Measurements from ENCODE around the gene ARHGAP40.
"Not testable (repeated sequence)": the region's sequence is repeated elsewhere in the genome, so short reads cannot be mapped to it uniquely, and the experiment has no call there.

ARHGAP40 gene

GRCh38 chr20:38588303-38588702 is 13.3 kb upstream of the ARHGAP40 start:
- DNase-seq (ENCODE audit: extremely low read depth, low read depth) = no peak
- no peak for TF ChIP-seq CTCF (IDR thresholded peaks at IDR 0.05; ENCODE audit: low read depth, low read length)

GRCh38 chr20:38589351-38589750 is 12.3 kb upstream of the ARHGAP40 start:
- no peak for TF ChIP-seq CTCF (IDR thresholded peaks at IDR 0.05; ENCODE audit: low read depth, low read length)
- no peak for DNase-seq (ENCODE audit: extremely low read depth, low read depth)

GRCh38 chr20:38589967-38590675 is 11.5 kb upstream of the ARHGAP40 start:
- no peak for TF ChIP-seq CTCF (IDR thresholded peaks at IDR 0.05; ENCODE audit: low read depth, low read length)
- DNase-seq (ENCODE audit: extremely low read depth, low read depth) = no peak

DNA sequence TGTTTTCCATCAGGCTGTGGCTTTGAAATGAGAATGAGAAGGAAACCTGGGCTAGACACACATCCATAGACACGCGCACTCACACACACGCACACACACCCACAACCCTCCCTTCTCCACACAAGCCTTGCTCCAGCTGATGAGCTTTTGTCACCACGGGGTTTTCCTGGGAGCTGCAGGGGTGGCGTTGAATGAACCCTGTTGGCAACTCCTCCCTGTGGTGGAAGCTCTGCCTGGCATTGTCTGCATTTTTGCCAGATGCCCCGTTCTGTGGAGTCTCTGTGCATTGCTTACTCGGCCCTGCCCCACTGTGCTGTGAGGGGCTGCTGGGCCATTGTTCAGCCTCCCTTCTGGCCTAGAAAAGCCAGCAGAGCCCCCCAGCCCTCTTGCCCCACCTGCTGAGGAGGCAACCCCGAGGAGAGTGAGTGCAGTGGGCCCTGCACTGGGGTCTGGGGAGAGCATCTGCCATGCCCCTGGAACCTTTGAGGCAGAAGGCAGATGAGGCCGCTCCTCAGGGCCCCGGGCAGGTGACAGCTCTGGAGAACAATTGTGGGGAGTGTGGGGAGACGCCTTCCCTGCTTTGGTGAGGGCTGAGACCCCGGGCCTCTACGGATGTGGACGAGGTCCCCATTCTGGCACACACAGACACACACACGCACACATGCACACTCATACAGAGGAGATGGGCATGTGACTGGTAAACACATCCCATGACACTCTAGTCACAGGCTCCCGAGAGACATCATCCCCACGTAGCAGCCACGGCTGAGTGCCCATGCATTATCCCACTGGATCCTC is 10.7 kb upstream of the ARHGAP40 start:
- DNase-seq (ENCODE audit: extremely low read depth, low read depth) = no peak
- no peak for TF ChIP-seq CTCF (IDR thresholded peaks at IDR 0.05; ENCODE audit: low read depth, low read length)

- no peak for DNase-seq (ENCODE audit: extremely low read depth, low read depth)
- no peak for TF ChIP-seq CTCF (IDR thresholded peaks at IDR 0.05; ENCODE audit: low read depth, low read length)
Measured at GRCh38 chr20:38591474-38592410, 9.9 kb upstream of the ARHGAP40 start.

DNA sequence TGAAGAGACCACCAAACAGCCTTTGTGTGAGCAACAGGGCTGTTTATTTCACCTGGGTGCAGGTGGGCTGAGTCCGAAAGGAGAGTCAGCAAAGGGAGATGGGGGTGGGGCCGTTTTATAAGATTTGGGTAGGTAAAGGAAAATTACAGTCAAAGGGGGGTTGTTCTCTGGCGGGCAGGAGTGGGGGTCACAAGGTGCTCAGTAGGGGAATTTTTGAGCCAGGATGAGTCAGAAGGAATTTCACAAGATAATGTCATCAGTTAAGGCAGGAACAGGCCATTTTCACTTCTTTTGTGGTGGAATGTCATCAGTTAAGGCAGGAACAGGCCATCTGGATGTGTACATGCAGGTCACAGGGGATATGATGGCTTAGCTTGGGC is 9.2 kb upstream of the ARHGAP40 start:
- not testable (repeated sequence) for DNase-seq (ENCODE audit: extremely low read depth, low read depth)

DNA sequence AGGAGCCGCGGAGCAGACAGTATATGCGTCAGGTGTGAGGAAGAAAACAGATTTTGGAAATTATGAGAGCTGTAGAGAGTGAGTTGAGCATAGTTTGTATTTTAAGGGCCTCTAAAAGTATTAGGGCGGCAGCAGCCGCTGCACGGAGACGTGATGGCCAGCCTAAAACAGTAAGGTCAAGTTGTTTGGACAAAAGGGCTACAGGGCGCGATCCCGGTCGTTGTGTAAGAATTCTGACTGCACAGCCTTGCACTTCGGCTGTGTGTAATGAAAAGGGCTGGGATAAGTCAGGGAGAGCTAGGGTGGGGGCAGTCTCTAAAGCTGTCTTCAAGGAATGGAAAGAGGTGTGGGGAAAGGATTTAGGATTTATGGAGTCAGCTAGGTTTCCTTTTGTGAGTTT is 7.3 kb upstream of the ARHGAP40 start:
- not testable (repeated sequence) for DNase-seq (ENCODE audit: extremely low read depth, low read depth)

DNA sequence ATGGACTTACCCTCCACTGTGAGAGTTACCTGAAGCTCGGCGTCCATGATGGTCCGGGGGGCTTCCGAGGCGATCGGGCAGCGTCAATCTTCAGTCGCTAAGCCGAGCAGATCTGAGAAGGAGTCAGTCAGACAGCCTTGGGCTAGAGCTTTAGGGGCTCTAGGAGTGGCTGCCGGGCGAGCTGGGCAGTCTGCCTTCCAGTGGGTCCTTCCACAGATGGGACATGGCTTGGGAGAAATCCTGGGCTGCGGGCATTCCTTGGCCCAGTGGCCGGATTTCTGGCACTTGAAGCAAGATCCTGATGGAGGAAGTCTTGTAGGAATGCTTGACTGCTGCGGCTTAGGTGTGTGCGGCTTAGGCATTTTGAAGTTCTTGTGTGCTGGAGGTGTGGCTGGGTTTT is 5.7 kb upstream of the ARHGAP40 start:
- not testable (repeated sequence) for DNase-seq (ENCODE audit: extremely low read depth, low read depth)

Measured in AG09319 (cell line).